ENCODE results near the gene MSLN. TPM values are rescaled to one million over a fixed set of nuclear protein-coding genes. Genes with fewer than 3 reads are reported as not detected.

Gene MSLN
- total and polyA plus RNA-seq, 2 experiments from 2014 or later = not detected

- H3K9me2 ChIP-seq (ENCODE audit: insufficient read depth) = no peaks in the 10 kb centered on the region
- no peak for DNase-seq
- no peak for TF ChIP-seq EZH2 (IDR thresholded peaks at IDR 0.05; ENCODE audit: insufficient read depth, poor library complexity, severe bottlenecking)
- TF ChIP-seq EZH2phosphoT487 (IDR thresholded peaks at IDR 0.05; ENCODE audit: insufficient read depth, low read depth) = no peak
- no peak overlapping the region for H3K27ac ChIP-seq
- WGBS, 2 experiments (ENCODE audit: low coverage in 1 of 2, low lambda C conversion rate in 2 of 2, missing lambda C conversion rate in 2 of 2) = 64 to 66% methylated on average over 8 to 12 of the region's 13 CpGs
- H2AFZ ChIP-seq = no peak overlapping the region
- H3K4me3 ChIP-seq = no peak overlapping the region
- no peaks in the 10 kb centered on the region for H4K20me1 ChIP-seq (ENCODE audit: insufficient read depth)
- H3K79me2 ChIP-seq (ENCODE audit: insufficient read depth) = no peaks in the 10 kb centered on the region
- no peaks in the 10 kb centered on the region for H3K9me3 ChIP-seq (ENCODE audit: low read depth)
- no peaks in the 10 kb centered on the region for H3F3A ChIP-seq (ENCODE audit: insufficient read depth)
- in situ Hi-C loops (cut with MboI) = no loop called here
- no peak overlapping the region for H3K4me2 ChIP-seq (ENCODE audit: unreplicated experiment)
- H3K36me3 ChIP-seq (ENCODE audit: low read depth) = no peaks in the 10 kb centered on the region
- H3K4me1 ChIP-seq (ENCODE audit: insufficient read depth) = no peaks in the 10 kb centered on the region; the same call in 1 of the 2 replicates
- H3K27me3 ChIP-seq (replicated peaks; ENCODE audit: insufficient read depth) = no peaks in the 10 kb centered on the region
- no peak overlapping the region for H3K9ac ChIP-seq
These were observed 19.0 kb downstream of the MSLN start for GRCh38 chr16:779561-779960.

GRCh38 chr16:780296-780695 is 19.8 kb downstream of the MSLN start:
- TF ChIP-seq EZH2phosphoT487 (IDR thresholded peaks at IDR 0.05; ENCODE audit: insufficient read depth, low read depth) (no peak), EZH2 (IDR thresholded peaks at IDR 0.05; ENCODE audit: insufficient read depth, poor library complexity, severe bottlenecking) (no peak)

GRCh38 chr16:781346-782010 is 20.9 kb downstream of the MSLN start:
- Histone ChIP-seq H3K4me2 (ENCODE audit: unreplicated experiment) (no peak overlapping the region), H3K27ac (no peak overlapping the region), H3K9me2 (ENCODE audit: insufficient read depth) (no peaks in the 10 kb centered on the region), H3K9me3 (ENCODE audit: low read depth) (no peaks in the 10 kb centered on the region), H3K4me3 (no peak overlapping the region), H3K9ac (no peak overlapping the region), H3K4me1 (ENCODE audit: insufficient read depth) (no peaks in the 10 kb centered on the region; the same call in 1 of the 2 replicates), H3F3A (ENCODE audit: insufficient read depth) (no peaks in the 10 kb centered on the region), H3K79me2 (ENCODE audit: insufficient read depth) (no peaks in the 10 kb centered on the region; the same call in 1 of the 2 replicates), H2AFZ (no peak overlapping the region), H3K36me3 (ENCODE audit: low read depth) (no peaks in the 10 kb centered on the region), H4K20me1 (ENCODE audit: insufficient read depth) (no peaks in the 10 kb centered on the region), H3K27me3 (replicated peaks; ENCODE audit: insufficient read depth) (no peaks in the 10 kb centered on the region)
- TF ChIP-seq EZH2 (IDR thresholded peaks at IDR 0.05; ENCODE audit: insufficient read depth, poor library complexity, severe bottlenecking) (no peak), EZH2phosphoT487 (IDR thresholded peaks at IDR 0.05; ENCODE audit: insufficient read depth, low read depth) (no peak)
- 56 to 59% methylated on average over 19 of the region's 19 CpGs for WGBS, 2 experiments (ENCODE audit: low coverage in 1 of 2, low lambda C conversion rate in 2 of 2, missing lambda C conversion rate in 2 of 2)
- in situ Hi-C loops (cut with MboI) = no loop called here
- DNase-seq = no peak

More at GRCh38 chr16:780296-780695, 19.8 kb downstream of the MSLN start:
- H3K9me3 ChIP-seq (ENCODE audit: low read depth) = no peaks in the 10 kb centered on the region
- H3K4me2 ChIP-seq (ENCODE audit: unreplicated experiment) = no peak overlapping the region
- H3K4me3 ChIP-seq = no peak overlapping the region
- no peak overlapping the region for H2AFZ ChIP-seq
- no peaks in the 10 kb centered on the region for H3K27me3 ChIP-seq (replicated peaks; ENCODE audit: insufficient read depth)
- no peaks in the 10 kb centered on the region for H3K79me2 ChIP-seq (ENCODE audit: insufficient read depth)
- H4K20me1 ChIP-seq (ENCODE audit: insufficient read depth) = no peaks in the 10 kb centered on the region
- no peaks in the 10 kb centered on the region for H3K36me3 ChIP-seq (ENCODE audit: low read depth)
- no peaks in the 10 kb centered on the region for H3K9me2 ChIP-seq (ENCODE audit: insufficient read depth)
- no peak overlapping the region for H3K9ac ChIP-seq
- DNase-seq = no peak
- H3K4me1 ChIP-seq (ENCODE audit: insufficient read depth) = no peaks in the 10 kb centered on the region; the same call in 1 of the 2 replicates
- 68 to 70% methylated on average over 16 of the region's 16 CpGs for WGBS, 2 experiments (ENCODE audit: low coverage in 1 of 2, low lambda C conversion rate in 2 of 2, missing lambda C conversion rate in 2 of 2)
- H3F3A ChIP-seq (ENCODE audit: insufficient read depth) = no peaks in the 10 kb centered on the region
- in situ Hi-C loops (cut with MboI) = no loop called here
- no peak overlapping the region for H3K27ac ChIP-seq

GRCh38 chr16:782258-782657 is 21.7 kb downstream of the MSLN start:
- Histone ChIP-seq H3K4me1 (ENCODE audit: insufficient read depth) (no peaks in the 10 kb centered on the region; the same call in 1 of the 2 replicates), H4K20me1 (ENCODE audit: insufficient read depth) (no peaks in the 10 kb centered on the region), H3F3A (ENCODE audit: insufficient read depth) (no peaks in the 10 kb centered on the region), H3K36me3 (ENCODE audit: low read depth) (no peaks in the 10 kb centered on the region), H3K79me2 (ENCODE audit: insufficient read depth) (peaks cover 4% of the 10 kb centered on the region; the same call in 1 of the 2 replicates), H3K4me3 (no peak overlapping the region), H3K9ac (no peak overlapping the region), H2AFZ (no peak overlapping the region), H3K4me2 (ENCODE audit: unreplicated experiment) (no peak overlapping the region), H3K27ac (no peak overlapping the region), H3K27me3 (replicated peaks; ENCODE audit: insufficient read depth) (no peaks in the 10 kb centered on the region), H3K9me2 (ENCODE audit: insufficient read depth) (no peaks in the 10 kb centered on the region), H3K9me3 (ENCODE audit: low read depth) (no peaks in the 10 kb centered on the region)
- WGBS, 2 experiments (ENCODE audit: low coverage in 1 of 2, low lambda C conversion rate in 2 of 2, missing lambda C conversion rate in 2 of 2) = 35 to 37% methylated on average over 6 of the region's 6 CpGs
- in situ Hi-C loops (cut with MboI) = no loop called here
- TF ChIP-seq EZH2phosphoT487 (IDR thresholded peaks at IDR 0.05; ENCODE audit: insufficient read depth, low read depth) = no peak
- no peak for TF ChIP-seq EZH2 (IDR thresholded peaks at IDR 0.05; ENCODE audit: insufficient read depth, poor library complexity, severe bottlenecking)
- no peak for DNase-seq
